HG03045 (cell line): Measurements from ENCODE around the gene CDAN1.

ENCODE experiments used
- ATAC-seq: cut with Tn5 transposase; IDR thresholded peaks from one replicate; pipeline ENCODE4 v1.9.1; 2021; ENCODE audit warnings: mild to moderate bottlenecking, moderate library complexity; ENCODE audit not compliant: unreplicated experiment

CDAN1 gene

GRCh38 chr15:42675021-42675420 lies 61.9 kb downstream of the CDAN1 start:
- ATAC-seq: no peak

DNA sequence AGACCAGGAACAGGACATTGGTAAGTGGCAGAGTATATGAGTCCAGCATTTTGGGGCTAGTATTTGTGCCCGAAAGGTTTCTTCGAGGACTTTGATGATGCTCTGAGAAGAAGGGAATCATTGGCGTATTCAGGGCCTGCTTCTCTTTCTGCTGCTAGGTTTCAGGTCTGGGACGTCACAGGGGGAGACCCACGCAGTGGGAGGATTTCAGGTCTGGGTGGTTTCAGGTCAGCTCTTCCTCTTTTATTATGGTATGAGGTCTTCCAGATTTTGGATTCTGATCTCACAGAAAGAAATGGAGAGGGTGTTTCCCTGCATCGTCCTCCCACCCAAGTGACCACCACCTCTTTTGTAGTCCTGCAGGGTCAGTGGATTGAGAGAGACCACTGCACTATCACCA lies 62.5 kb downstream of the CDAN1 start:
- ATAC-seq: no peak
